ENCODE measurements around the gene PSMB3.

The PSMB3 gene

GRCh38 chr17:38706505-38707216 is 45.9 kb upstream of the PSMB3 start:
- Histone ChIP-seq H3K9me3 (replicated peaks in 1 of 11) (no peaks in the 10 kb centered on the region), H3K4me2 (peak overlapping the region; percentile 93 to 99 (median 98)), H3K36me3 (peaks cover 27 to 35% (median 30%) of the 10 kb centered on the region in 11 experiments), H3K4me3 (peak overlapping the region; percentile 75 to 96 (median 90)), H4K20me1 (peaks cover 24 to 57% (median 49%) of the 10 kb centered on the region in 11 experiments; a peak in 17 of 22 replicates), H3K9ac (peak overlapping the region; percentile 85 to 99 (median 97)), H3K27ac (peak overlapping the region in 10 of 11 experiments; percentile 54 to 99 (median 96); a peak in 19 of 22 replicates), H3K27me3 (no peaks in the 10 kb centered on the region), H3K4me1 (peaks cover 53 to 83% (median 80%) of the 10 kb centered on the region in 10 experiments)
- no peak for TF ChIP-seq Cebpa-rat (IDR thresholded peaks at IDR 0.05)

- Histone ChIP-seq H4K20me1 (peaks cover 24 to 67% (median 49%) of the 10 kb centered on the region in 11 experiments; a peak in 17 of 22 replicates), H3K4me1 (peaks cover 63 to 86% (median 84%) of the 10 kb centered on the region in 10 experiments), H3K27ac (peak overlapping the region in 2 of 11 experiments; percentile 16 to 26; a peak in 2 of 22 replicates), H3K27me3 (no peaks in the 10 kb centered on the region), H3K9me3 (replicated peaks in 1 of 11) (no peaks in the 10 kb centered on the region), H3K9ac (peak overlapping the region in 7 of 11 experiments; percentile 14 to 99 (median 94); a peak in 9 of 22 replicates), H3K4me2 (peak overlapping the region; percentile 93 to 99 (median 98)), H3K36me3 (peaks cover 35 to 44% (median 35%) of the 10 kb centered on the region in 11 experiments), H3K4me3 (peak overlapping the region in 9 of 10 experiments; percentile 75 to 96 (median 91); a peak in 13 of 20 replicates)
- no peak for TF ChIP-seq Cebpa-rat (IDR thresholded peaks at IDR 0.05)
These were observed 44.7 kb upstream of the PSMB3 start for GRCh38 chr17:38707678-38708351.

GRCh38 chr17:38709104-38709820 is 43.3 kb upstream of the PSMB3 start:
- Histone ChIP-seq H3K4me2 (peak overlapping the region; percentile 93 to 99 (median 98)), H3K27me3 (no peaks in the 10 kb centered on the region), H3K4me1 (peaks cover 78 to 86% (median 83%) of the 10 kb centered on the region in 10 experiments), H3K27ac (peak overlapping the region in 6 of 11 experiments; percentile 15 to 83 (median 74); a peak in 8 of 22 replicates), H3K9me3 (replicated peaks in 1 of 11) (no peaks in the 10 kb centered on the region), H3K9ac (peak overlapping the region; percentile 8 to 97 (median 58); a peak in 15 of 22 replicates), H3K4me3 (no peak overlapping the region), H4K20me1 (peaks cover 24 to 77% (median 49%) of the 10 kb centered on the region in 11 experiments; a peak in 17 of 22 replicates), H3K36me3 (peaks cover 49 to 58% (median 50%) of the 10 kb centered on the region in 11 experiments)
- no peak for TF ChIP-seq Cebpa-rat (IDR thresholded peaks at IDR 0.05)

GRCh38 chr17:38709864-38710603 is 42.5 kb upstream of the PSMB3 start:
- H4K20me1 ChIP-seq: peaks cover 24 to 77% (median 49%) of the 10 kb centered on the region in 11 experiments; a peak in 17 of 22 replicates
- peaks cover 57 to 66% (median 58%) of the 10 kb centered on the region in 11 experiments for H3K36me3 ChIP-seq
- H3K9me3 ChIP-seq (replicated peaks in 1 of 11): no peaks in the 10 kb centered on the region
- H3K4me1 ChIP-seq: peaks cover 85 to 91% (median 87%) of the 10 kb centered on the region in 10 experiments
- peak overlapping the region in 3 of 10 experiments; percentile 20 to 54 (median 52); a peak in 3 of 20 replicates for H3K4me3 ChIP-seq
- peak overlapping the region; percentile 93 to 99 (median 98) for H3K4me2 ChIP-seq
- H3K27ac ChIP-seq: peak overlapping the region in 8 of 11 experiments; percentile 15 to 83 (median 73); a peak in 15 of 22 replicates
- no peaks in the 10 kb centered on the region for H3K27me3 ChIP-seq
- TF ChIP-seq Cebpa-rat (IDR thresholded peaks at IDR 0.05): no peak
- peak overlapping the region; percentile 8 to 97 (median 58); a peak in 17 of 22 replicates for H3K9ac ChIP-seq

GRCh38 chr17:38710604-38710962 is 42.0 kb upstream of the PSMB3 start:
- H4K20me1 ChIP-seq: peaks cover 24 to 81% (median 49%) of the 10 kb centered on the region in 11 experiments; a peak in 17 of 22 replicates
- no peak for TF ChIP-seq Cebpa-rat (IDR thresholded peaks at IDR 0.05)
- H3K36me3 ChIP-seq: peaks cover 58 to 72% (median 63%) of the 10 kb centered on the region in 11 experiments
- H3K4me2 ChIP-seq: peak overlapping the region; percentile 93 to 99 (median 98)
- H3K9me3 ChIP-seq (replicated peaks in 1 of 11): no peaks in the 10 kb centered on the region
- no peaks in the 10 kb centered on the region for H3K27me3 ChIP-seq
- H3K4me1 ChIP-seq: peaks cover 90 to 96% (median 93%) of the 10 kb centered on the region in 10 experiments
- peak overlapping the region in 6 of 10 experiments; percentile 25 to 56 (median 50); a peak in 6 of 20 replicates for H3K4me3 ChIP-seq
- peak overlapping the region in 8 of 11 experiments; percentile 64 to 83 (median 74); a peak in 11 of 22 replicates for H3K27ac ChIP-seq
- peak overlapping the region in 8 of 11 experiments; percentile 17 to 97 (median 64); a peak in 16 of 22 replicates for H3K9ac ChIP-seq

- Histone ChIP-seq H3K4me3 (peak overlapping the region in 8 of 10 experiments; percentile 25 to 56 (median 48); a peak in 15 of 20 replicates), H4K20me1 (peaks cover 24 to 84% (median 49%) of the 10 kb centered on the region in 11 experiments; a peak in 17 of 22 replicates), H3K9me3 (replicated peaks in 1 of 11) (no peaks in the 10 kb centered on the region), H3K9ac (peak overlapping the region in 8 of 11 experiments; percentile 48 to 97 (median 64); a peak in 16 of 22 replicates), H3K36me3 (peaks cover 62 to 76% (median 67%) of the 10 kb centered on the region in 11 experiments), H3K4me2 (peak overlapping the region; percentile 93 to 99 (median 98)), H3K27ac (peak overlapping the region in 9 of 11 experiments; percentile 46 to 83 (median 73); a peak in 14 of 22 replicates), H3K4me1 (peaks cover 93 to 100% (median 97%) of the 10 kb centered on the region in 10 experiments), H3K27me3 (no peaks in the 10 kb centered on the region)
- TF ChIP-seq Cebpa-rat (IDR thresholded peaks at IDR 0.05): no peak
These were observed 41.6 kb upstream of the PSMB3 start for GRCh38 chr17:38710985-38711384.

- no peaks in the 10 kb centered on the region for H3K27me3 ChIP-seq
- H3K36me3 ChIP-seq: peaks cover 72 to 86% (median 77%) of the 10 kb centered on the region in 11 experiments
- no peak for TF ChIP-seq Cebpa-rat (IDR thresholded peaks at IDR 0.05)
- peak overlapping the region; percentile 93 to 99 (median 98) for H3K4me2 ChIP-seq
- H3K9me3 ChIP-seq (replicated peaks in 1 of 11): no peaks in the 10 kb centered on the region
- peaks cover 22 to 75% (median 45%) of the 10 kb centered on the region in 11 experiments; a peak in 18 of 22 replicates for H4K20me1 ChIP-seq
- peak overlapping the region in 9 of 11 experiments; percentile 46 to 83 (median 73); a peak in 18 of 22 replicates for H3K27ac ChIP-seq
- H3K4me3 ChIP-seq: peak overlapping the region in 8 of 10 experiments; percentile 25 to 56 (median 48); a peak in 17 of 20 replicates
- H3K9ac ChIP-seq: peak overlapping the region in 10 of 11 experiments; percentile 1 to 97 (median 64); a peak in 18 of 22 replicates
- peaks cover 86 to 100% (median 97%) of the 10 kb centered on the region in 10 experiments for H3K4me1 ChIP-seq
These were observed 40.6 kb upstream of the PSMB3 start for GRCh38 chr17:38711792-38712571.
